HepG2 (cell line): ENCODE measurements around the gene ZNF511. TPM values are rescaled to one million over a fixed set of nuclear protein-coding genes. Genes with fewer than 3 reads are reported as not detected.

ENCODE experiments used
- CHD2 ChIP-seq: IDR thresholded peaks from 2 replicates; pipeline ENCODE4 v1.6.1; 2011; ENCODE audit warnings: low read depth, low read length, improper control_type of control experiment
- FOXO1 ChIP-seq: sonication (generic); formaldehyde crosslinking; IDR thresholded peaks from 2 replicates; pipeline ENCODE4 v1.4.0; 2020; ENCODE audit warnings: missing genetic modification reagents
- JARID2 ChIP-seq: sonication (generic); formaldehyde crosslinking; IDR thresholded peaks from 2 replicates; pipeline ENCODE4 v1.8.1; 2023; ENCODE audit warnings: missing genetic modification reagents, inconsistent platforms; ENCODE audit not compliant: insufficient replicate concordance
- MIER2 ChIP-seq: IDR thresholded peaks from 2 replicates; pipeline ENCODE4 v1.6.1; 2016; ENCODE audit warnings: missing biosample characterization, missing genetic modification reagents
- NCOR1 ChIP-seq: fragments of 200-600 bp; sonication (generic); IDR thresholded peaks from 2 replicates; pipeline ENCODE4 v1.7.0; 2017; ENCODE audit warnings: antibody characterized with exemption, low read length, borderline replicate concordance
- SMC3 ChIP-seq: IDR thresholded peaks from 2 replicates; pipeline ENCODE4 v1.6.1; 2011; ENCODE audit warnings: low read length, improper control_type of control experiment
- TMF1 ChIP-seq: sonication (generic); formaldehyde crosslinking; IDR thresholded peaks from 2 replicates; pipeline ENCODE4 v1.8.1; 2022; ENCODE audit warnings: low read depth, missing genetic modification reagents
- ZBTB20 ChIP-seq: sonication (generic); formaldehyde crosslinking; IDR thresholded peaks from 2 replicates; pipeline ENCODE4 v1.8.1; 2023; ENCODE audit warnings: missing genetic modification reagents, low read depth, mild to moderate bottlenecking, borderline replicate concordance
- ZBTB3 ChIP-seq: sonication (generic); formaldehyde crosslinking; IDR thresholded peaks from 2 replicates; pipeline ENCODE4 v1.4.0; 2020; ENCODE audit warnings: low read depth, mild to moderate bottlenecking, moderate library complexity, missing genetic modification reagents, borderline replicate concordance
- ZC3H4 ChIP-seq: sonication (generic); formaldehyde crosslinking; IDR thresholded peaks from 2 replicates; pipeline ENCODE4 v1.4.0; 2020; ENCODE audit warnings: missing genetic modification reagents, borderline replicate concordance
- ZNF670 ChIP-seq: sonication (generic); formaldehyde crosslinking; IDR thresholded peaks from 2 replicates; pipeline ENCODE4 v1.8.0; 2022; ENCODE audit warnings: mild to moderate bottlenecking, missing genetic modification reagents, borderline replicate concordance
- ZNF720 ChIP-seq: sonication (generic); formaldehyde crosslinking; IDR thresholded peaks from 2 replicates; pipeline ENCODE4 v1.4.0; 2020; ENCODE audit warnings: missing genetic modification reagents
- ZNF749 ChIP-seq: sonication (generic); formaldehyde crosslinking; IDR thresholded peaks from 2 replicates; pipeline ENCODE4 v1.8.0; 2022; ENCODE audit warnings: mild to moderate bottlenecking, missing genetic modification reagents, moderate library complexity, borderline replicate concordance
- polyA plus RNA-seq, 8 experiments: library from polyadenylated mRNA; depleted of rRNA in 3 of 8; stranded (reverse) in 7 of 8; unstranded in 1 of 8; fragments of >200 nt; fragmentation: Illumina TruSeq in 4 of 8; extraction: Trizol in 4 of 8; gene quantifications; 2 replicates each; pipeline versions ENCODE4 v1.2.1 to v1.2.3, GENCODE V29; 2011 to 2016; ENCODE audit warnings: low read depth in 4 of 8, missing spikeins in 1 of 8, mixed read lengths in 1 of 8; ENCODE audit not compliant: insufficient read depth in 1 of 8
- total RNA-seq, 5 experiments: library from RNA; depleted of rRNA; stranded (reverse); fragments of >200 nt; fragmentation: Illumina TruSeq; extraction: Trizol; gene quantifications; 2 replicates each; pipeline ENCODE4 v1.2.3, GENCODE V29; 2016; ENCODE audit warnings: low read depth in 1 of 5
- TF ChIP-seq, protein P1 (sequence below): sonication (generic); formaldehyde crosslinking; IDR thresholded peaks from 2 replicates; pipeline ENCODE4 v1.4.0; 2020; ENCODE audit warnings: mild to moderate bottlenecking, missing genetic modification reagents
- TF ChIP-seq, protein P2 (sequence below): sonication (generic); formaldehyde crosslinking; IDR thresholded peaks from 2 replicates; pipeline ENCODE4 v1.8.0; 2022; ENCODE audit warnings: mild to moderate bottlenecking, missing genetic modification reagents, moderate library complexity
- TF ChIP-seq, protein P3 (sequence below): IDR thresholded peaks from 2 replicates; pipeline ENCODE4 v1.6.1; 2016
- TF ChIP-seq, protein P4 (sequence below): sonication (generic); formaldehyde crosslinking; IDR thresholded peaks from 2 replicates; pipeline ENCODE4 v1.5.1; 2020; ENCODE audit warnings: mild to moderate bottlenecking, moderate library complexity, missing genetic modification reagents
- TF ChIP-seq, protein P5 (sequence below): sonication (generic); formaldehyde crosslinking; IDR thresholded peaks from 2 replicates; pipeline ENCODE4 v1.4.0; 2020; ENCODE audit warnings: missing genetic modification reagents, borderline replicate concordance

ZNF511 gene
- total and polyA plus RNA-seq, 2 of the 13 experiments (the other 11 are each of a cell fraction or from before 2014, with no cell fraction given): 35.6 to 66.4 TPM

DNA sequence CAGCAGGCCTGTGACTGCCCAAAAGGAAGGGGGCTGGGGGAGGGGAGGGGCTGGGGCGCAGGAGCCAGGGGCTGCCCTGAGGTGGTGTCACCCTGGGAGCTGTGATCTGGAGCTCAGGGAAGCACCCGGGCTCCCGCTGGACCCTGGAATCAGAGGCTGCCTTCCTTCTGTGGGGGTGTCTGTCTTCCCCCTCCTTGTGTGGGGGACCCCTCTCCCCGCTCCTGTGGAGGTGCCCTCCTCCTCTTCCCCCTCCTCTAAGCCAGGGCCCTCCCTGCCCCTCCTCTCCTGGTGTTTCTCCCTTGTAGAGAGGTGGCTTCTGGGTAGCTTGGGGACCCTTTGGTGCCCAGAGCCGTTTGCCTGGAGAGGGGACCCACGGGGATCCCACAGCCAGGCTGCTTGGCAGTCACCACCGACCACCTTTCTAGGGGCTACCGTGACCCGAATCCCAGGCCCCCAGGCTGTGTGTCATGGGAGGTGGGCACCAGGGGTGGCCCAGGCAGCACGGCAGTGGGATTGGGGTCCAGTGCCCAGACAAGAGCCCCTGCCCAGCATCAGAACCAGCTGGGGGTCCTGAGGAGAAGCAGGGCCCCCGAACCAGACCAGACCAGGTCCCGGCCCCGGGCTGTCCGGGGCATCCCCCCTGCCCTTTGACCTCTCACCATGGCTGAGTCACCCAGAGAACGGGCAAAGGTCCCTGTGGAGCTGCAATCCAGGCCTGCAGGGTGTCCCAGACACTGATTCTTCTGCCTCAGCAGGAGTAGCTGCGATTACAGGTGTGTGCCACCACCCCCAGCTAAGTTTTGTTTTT lies 39.2 kb downstream of the ZNF511 start (continued):
- TF ChIP-seq, protein P1, sequence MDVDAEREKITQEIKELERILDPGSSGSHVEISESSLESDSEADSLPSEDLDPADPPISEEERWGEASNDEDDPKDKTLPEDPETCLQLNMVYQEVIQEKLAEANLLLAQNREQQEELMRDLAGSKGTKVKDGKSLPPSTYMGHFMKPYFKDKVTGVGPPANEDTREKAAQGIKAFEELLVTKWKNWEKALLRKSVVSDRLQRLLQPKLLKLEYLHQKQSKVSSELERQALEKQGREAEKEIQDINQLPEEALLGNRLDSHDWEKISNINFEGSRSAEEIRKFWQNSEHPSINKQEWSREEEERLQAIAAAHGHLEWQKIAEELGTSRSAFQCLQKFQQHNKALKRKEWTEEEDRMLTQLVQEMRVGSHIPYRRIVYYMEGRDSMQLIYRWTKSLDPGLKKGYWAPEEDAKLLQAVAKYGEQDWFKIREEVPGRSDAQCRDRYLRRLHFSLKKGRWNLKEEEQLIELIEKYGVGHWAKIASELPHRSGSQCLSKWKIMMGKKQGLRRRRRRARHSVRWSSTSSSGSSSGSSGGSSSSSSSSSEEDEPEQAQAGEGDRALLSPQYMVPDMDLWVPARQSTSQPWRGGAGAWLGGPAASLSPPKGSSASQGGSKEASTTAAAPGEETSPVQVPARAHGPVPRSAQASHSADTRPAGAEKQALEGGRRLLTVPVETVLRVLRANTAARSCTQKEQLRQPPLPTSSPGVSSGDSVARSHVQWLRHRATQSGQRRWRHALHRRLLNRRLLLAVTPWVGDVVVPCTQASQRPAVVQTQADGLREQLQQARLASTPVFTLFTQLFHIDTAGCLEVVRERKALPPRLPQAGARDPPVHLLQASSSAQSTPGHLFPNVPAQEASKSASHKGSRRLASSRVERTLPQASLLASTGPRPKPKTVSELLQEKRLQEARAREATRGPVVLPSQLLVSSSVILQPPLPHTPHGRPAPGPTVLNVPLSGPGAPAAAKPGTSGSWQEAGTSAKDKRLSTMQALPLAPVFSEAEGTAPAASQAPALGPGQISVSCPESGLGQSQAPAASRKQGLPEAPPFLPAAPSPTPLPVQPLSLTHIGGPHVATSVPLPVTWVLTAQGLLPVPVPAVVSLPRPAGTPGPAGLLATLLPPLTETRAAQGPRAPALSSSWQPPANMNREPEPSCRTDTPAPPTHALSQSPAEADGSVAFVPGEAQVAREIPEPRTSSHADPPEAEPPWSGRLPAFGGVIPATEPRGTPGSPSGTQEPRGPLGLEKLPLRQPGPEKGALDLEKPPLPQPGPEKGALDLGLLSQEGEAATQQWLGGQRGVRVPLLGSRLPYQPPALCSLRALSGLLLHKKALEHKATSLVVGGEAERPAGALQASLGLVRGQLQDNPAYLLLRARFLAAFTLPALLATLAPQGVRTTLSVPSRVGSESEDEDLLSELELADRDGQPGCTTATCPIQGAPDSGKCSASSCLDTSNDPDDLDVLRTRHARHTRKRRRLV (CRISPR knock-in tag): no peak
- TF ChIP-seq, protein P2, sequence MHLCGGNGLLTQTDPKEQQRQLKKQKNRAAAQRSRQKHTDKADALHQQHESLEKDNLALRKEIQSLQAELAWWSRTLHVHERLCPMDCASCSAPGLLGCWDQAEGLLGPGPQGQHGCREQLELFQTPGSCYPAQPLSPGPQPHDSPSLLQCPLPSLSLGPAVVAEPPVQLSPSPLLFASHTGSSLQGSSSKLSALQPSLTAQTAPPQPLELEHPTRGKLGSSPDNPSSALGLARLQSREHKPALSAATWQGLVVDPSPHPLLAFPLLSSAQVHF: no peak
- no peak for TF ChIP-seq TMF1 (CRISPR knock-in tag)
- TF ChIP-seq ZBTB3 (CRISPR knock-in tag): no peak
- TF ChIP-seq, protein P3, sequence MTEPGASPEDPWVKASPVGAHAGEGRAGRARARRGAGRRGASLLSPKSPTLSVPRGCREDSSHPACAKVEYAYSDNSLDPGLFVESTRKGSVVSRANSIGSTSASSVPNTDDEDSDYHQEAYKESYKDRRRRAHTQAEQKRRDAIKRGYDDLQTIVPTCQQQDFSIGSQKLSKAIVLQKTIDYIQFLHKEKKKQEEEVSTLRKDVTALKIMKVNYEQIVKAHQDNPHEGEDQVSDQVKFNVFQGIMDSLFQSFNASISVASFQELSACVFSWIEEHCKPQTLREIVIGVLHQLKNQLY (CRISPR knock-in tag): no peak
- TF ChIP-seq CHD2: no peak
- no peak for TF ChIP-seq FOXO1 (CRISPR knock-in tag)
- TF ChIP-seq MIER2 (CRISPR knock-in tag): no peak
- TF ChIP-seq JARID2 (CRISPR knock-in tag): no peak
- TF ChIP-seq, protein P4, sequence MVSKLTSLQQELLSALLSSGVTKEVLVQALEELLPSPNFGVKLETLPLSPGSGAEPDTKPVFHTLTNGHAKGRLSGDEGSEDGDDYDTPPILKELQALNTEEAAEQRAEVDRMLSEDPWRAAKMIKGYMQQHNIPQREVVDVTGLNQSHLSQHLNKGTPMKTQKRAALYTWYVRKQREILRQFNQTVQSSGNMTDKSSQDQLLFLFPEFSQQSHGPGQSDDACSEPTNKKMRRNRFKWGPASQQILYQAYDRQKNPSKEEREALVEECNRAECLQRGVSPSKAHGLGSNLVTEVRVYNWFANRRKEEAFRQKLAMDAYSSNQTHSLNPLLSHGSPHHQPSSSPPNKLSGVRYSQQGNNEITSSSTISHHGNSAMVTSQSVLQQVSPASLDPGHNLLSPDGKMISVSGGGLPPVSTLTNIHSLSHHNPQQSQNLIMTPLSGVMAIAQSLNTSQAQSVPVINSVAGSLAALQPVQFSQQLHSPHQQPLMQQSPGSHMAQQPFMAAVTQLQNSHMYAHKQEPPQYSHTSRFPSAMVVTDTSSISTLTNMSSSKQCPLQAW: 0 out of 2 replicates have a peak, but pooled peaks have one; percentile 42
- TF ChIP-seq, protein P5, sequence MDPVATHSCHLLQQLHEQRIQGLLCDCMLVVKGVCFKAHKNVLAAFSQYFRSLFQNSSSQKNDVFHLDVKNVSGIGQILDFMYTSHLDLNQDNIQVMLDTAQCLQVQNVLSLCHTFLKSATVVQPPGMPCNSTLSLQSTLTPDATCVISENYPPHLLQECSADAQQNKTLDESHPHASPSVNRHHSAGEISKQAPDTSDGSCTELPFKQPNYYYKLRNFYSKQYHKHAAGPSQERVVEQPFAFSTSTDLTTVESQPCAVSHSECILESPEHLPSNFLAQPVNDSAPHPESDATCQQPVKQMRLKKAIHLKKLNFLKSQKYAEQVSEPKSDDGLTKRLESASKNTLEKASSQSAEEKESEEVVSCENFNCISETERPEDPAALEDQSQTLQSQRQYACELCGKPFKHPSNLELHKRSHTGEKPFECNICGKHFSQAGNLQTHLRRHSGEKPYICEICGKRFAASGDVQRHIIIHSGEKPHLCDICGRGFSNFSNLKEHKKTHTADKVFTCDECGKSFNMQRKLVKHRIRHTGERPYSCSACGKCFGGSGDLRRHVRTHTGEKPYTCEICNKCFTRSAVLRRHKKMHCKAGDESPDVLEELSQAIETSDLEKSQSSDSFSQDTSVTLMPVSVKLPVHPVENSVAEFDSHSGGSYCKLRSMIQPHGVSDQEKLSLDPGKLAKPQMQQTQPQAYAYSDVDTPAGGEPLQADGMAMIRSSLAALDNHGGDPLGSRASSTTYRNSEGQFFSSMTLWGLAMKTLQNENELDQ (CRISPR knock-in tag): no peak
- no peak for TF ChIP-seq ZNF720 (CRISPR knock-in tag)
- TF ChIP-seq ZNF749 (CRISPR knock-in tag): no peak
- peak; percentile 28; the same call in 1 of the 2 replicates for TF ChIP-seq NCOR1
- no peak for TF ChIP-seq ZNF670 (CRISPR knock-in tag)
- TF ChIP-seq ZBTB20 (CRISPR knock-in tag): no peak
- no peak for TF ChIP-seq ZC3H4 (CRISPR knock-in tag)
- TF ChIP-seq SMC3: no peak
